MM.1S (cell line): ENCODE results near the gene TGM3.

Source experiments
- DNase-seq: peaks from one replicate; pipeline ENCODE4 v3.0.0-alpha.2; 2015
- H2AFZ ChIP-seq: fragments of 300-600 bp; sonication (generic); 2 replicates; pipeline ENCODE4 v1.6.0; 2016; ENCODE audit warnings: antibody characterized with exemption, low read length
- H3F3A ChIP-seq: fragments of 300-600 bp; sonication (generic); 2 replicates; pipeline ENCODE4 v1.6.1; 2016; ENCODE audit warnings: mild to moderate bottlenecking, antibody characterized with exemption, low read length, moderate library complexity, mixed read lengths; ENCODE audit not compliant: insufficient read depth
- H3K27ac ChIP-seq: fragments of 300-600 bp; sonication (generic); 2 replicates; pipeline ENCODE4 v1.5.1; 2016; ENCODE audit warnings: mild to moderate bottlenecking, low read length
- H3K27me3 ChIP-seq: fragments of 300-600 bp; sonication (generic); replicated peaks from 2 replicates; pipeline ENCODE4 v1.6.0; 2016; ENCODE audit warnings: low read length; ENCODE audit not compliant: insufficient read depth
- H3K36me3 ChIP-seq: fragments of 300-600 bp; sonication (generic); replicated peaks from 2 replicates; pipeline ENCODE4 v1.6.1; 2016; ENCODE audit warnings: mild to moderate bottlenecking, low read length, mixed read lengths; ENCODE audit not compliant: insufficient read depth
- H3K4me1 ChIP-seq: fragments of 300-600 bp; sonication (generic); 2 replicates; pipeline ENCODE4 v1.6.1; 2016; ENCODE audit warnings: low read length, mixed read lengths
- H3K4me2 ChIP-seq: fragments of 300-600 bp; sonication (generic); 2 replicates; pipeline ENCODE4 v1.6.0; 2016; ENCODE audit warnings: low read depth, low read length
- H3K4me3 ChIP-seq: fragments of 300-600 bp; sonication (generic); 2 replicates; pipeline ENCODE4 v1.5.1; 2016; ENCODE audit warnings: low read length, mixed read lengths
- H3K79me2 ChIP-seq: fragments of 300-600 bp; sonication (generic); 2 replicates; pipeline ENCODE4 v1.6.1; 2016; ENCODE audit warnings: mixed run types, low read length, mixed read lengths
- H3K9ac ChIP-seq: fragments of 300-600 bp; sonication (generic); 2 replicates; pipeline ENCODE4 v1.6.1; 2016; ENCODE audit warnings: low read length, mixed read lengths
- H3K9me2 ChIP-seq: fragments of 300-600 bp; sonication (generic); replicated peaks from 2 replicates; pipeline ENCODE4 v1.6.1; 2016; ENCODE audit warnings: mild to moderate bottlenecking, low read length, mixed read lengths; ENCODE audit not compliant: insufficient read depth
- H3K9me3 ChIP-seq: fragments of 300-600 bp; sonication (generic); replicated peaks from 2 replicates; pipeline ENCODE4 v1.6.1; 2016; ENCODE audit warnings: mild to moderate bottlenecking, low read length, mixed read lengths; ENCODE audit not compliant: insufficient read depth
- H4K20me1 ChIP-seq: fragments of 300-600 bp; sonication (generic); 2 replicates; pipeline ENCODE4 v1.6.1; 2016; ENCODE audit warnings: mild to moderate bottlenecking, low read length, moderate library complexity, mixed read lengths; ENCODE audit not compliant: insufficient read depth
- CTCF ChIP-seq: fragments of 300-600 bp; sonication (generic); IDR thresholded peaks from 2 replicates; pipeline ENCODE4 v1.5.1; 2016; ENCODE audit warnings: antibody characterized with exemption, low read length, mixed read lengths
- EZH2 ChIP-seq: fragments of 300-600 bp; sonication (generic); optimal IDR thresholded peaks from 2 replicates; pipeline ENCODE3; 2017; ENCODE audit warnings: low read depth, mild to moderate bottlenecking, antibody characterized with exemption, low read length, mixed read lengths
- EZH2phosphoT487 ChIP-seq: fragments of 300-600 bp; sonication (generic); IDR thresholded peaks from 2 replicates; pipeline ENCODE4 v1.6.1; 2018; ENCODE audit warnings: antibody characterized with exemption, low read length

Gene TGM3

GRCh38 chr20:2300420-2300819 lies 4.6 kb downstream of the TGM3 start:
- TF ChIP-seq EZH2phosphoT487 (no peak), EZH2 (no peak), CTCF (no peak)
- Histone ChIP-seq H3K9ac (no peak overlapping the region), H3K4me2 (no peak overlapping the region)

DNA sequence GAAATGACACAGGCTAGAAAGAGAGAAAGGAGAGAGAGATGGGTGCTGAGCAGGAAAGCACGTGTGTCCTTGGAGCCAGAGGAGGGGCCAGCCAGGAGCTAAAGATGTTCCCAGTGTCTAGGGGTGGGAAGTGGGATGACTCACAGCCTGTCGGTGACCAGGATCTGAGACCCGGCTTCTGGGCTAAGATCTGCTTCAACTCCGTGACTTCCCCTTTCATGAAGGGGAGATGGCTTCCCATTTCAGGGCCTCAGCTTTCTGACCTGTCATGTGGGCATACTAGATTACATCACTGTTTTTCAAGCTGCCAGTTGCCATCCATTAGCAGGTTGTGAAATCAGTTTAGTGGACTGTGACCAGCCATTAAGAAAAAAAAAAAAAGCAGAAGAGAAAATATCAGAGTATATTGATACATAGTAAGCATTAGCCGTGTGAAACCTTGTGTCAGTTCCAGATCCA lies 5.4 kb downstream of the TGM3 start:
- no peaks in the 10 kb centered on the region for H3F3A ChIP-seq
- no peak overlapping the region for H3K4me3 ChIP-seq
- H3K9me2 ChIP-seq, result no peaks in the 10 kb centered on the region
- no peak overlapping the region for H2AFZ ChIP-seq
- peaks cover 3% of the 10 kb centered on the region; the same call in 1 of the 2 replicates for H3K4me1 ChIP-seq
- no peak for DNase-seq
- no peak for TF ChIP-seq EZH2phosphoT487
- TF ChIP-seq CTCF, result no peak
- TF ChIP-seq EZH2, result no peak
- H3K79me2 ChIP-seq, result no peaks in the 10 kb centered on the region
- H3K27me3 ChIP-seq, result no peaks in the 10 kb centered on the region
- no peak overlapping the region for H3K4me2 ChIP-seq
- H3K9me3 ChIP-seq, result no peaks in the 10 kb centered on the region
- H3K27ac ChIP-seq, result no peak overlapping the region; the same call in 1 of the 2 replicates
- no peaks in the 10 kb centered on the region for H3K36me3 ChIP-seq
- H4K20me1 ChIP-seq, result no peaks in the 10 kb centered on the region
- no peak overlapping the region for H3K9ac ChIP-seq

More at GRCh38 chr20:2300420-2300819, 4.6 kb downstream of the TGM3 start:
- no peaks in the 10 kb centered on the region for H4K20me1 ChIP-seq
- H3F3A ChIP-seq, result no peaks in the 10 kb centered on the region
- H3K4me1 ChIP-seq, result peaks cover 3% of the 10 kb centered on the region; the same call in 1 of the 2 replicates
- H3K4me3 ChIP-seq, result no peak overlapping the region
- H3K36me3 ChIP-seq, result no peaks in the 10 kb centered on the region
- no peak overlapping the region for H2AFZ ChIP-seq
- no peak overlapping the region for H3K27ac ChIP-seq
- no peaks in the 10 kb centered on the region for H3K79me2 ChIP-seq
- no peaks in the 10 kb centered on the region for H3K9me2 ChIP-seq
- no peaks in the 10 kb centered on the region for H3K27me3 ChIP-seq
- no peaks in the 10 kb centered on the region for H3K9me3 ChIP-seq
- DNase-seq, result no peak

DNA sequence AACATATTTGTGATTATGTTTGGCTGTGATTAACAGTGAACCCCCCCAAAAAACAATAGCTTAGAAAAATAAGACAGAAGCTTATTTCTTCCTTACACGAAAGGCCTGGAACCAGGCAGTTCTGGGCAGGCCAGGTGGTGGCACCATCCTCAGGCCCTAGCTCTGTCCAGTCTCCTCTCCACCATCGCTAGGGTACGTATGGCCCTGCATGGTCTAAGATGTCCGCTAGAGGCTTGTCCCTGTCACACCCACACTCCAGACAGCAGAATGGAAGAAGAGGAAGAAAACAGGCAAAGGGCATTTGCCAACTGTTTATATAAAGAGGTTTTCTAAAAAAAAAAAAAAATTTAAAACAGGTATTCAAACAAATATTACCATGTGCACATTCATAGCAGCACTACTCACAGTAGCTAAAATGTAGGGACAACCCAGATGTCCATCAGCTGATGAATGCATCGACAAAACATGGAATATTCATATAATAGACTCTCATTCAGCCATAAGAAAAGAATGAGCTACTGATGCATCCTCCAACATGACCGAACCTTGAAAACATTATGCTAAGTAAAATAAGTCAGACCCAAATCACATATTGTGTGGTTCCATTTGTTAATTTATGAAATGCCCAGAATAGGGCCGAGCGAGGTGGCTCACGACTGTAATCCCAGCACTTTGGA lies 6.7 kb downstream of the TGM3 start:
- H4K20me1 ChIP-seq, result no peaks in the 10 kb centered on the region
- no peak overlapping the region for H3K4me3 ChIP-seq
- no peaks in the 10 kb centered on the region for H3K27me3 ChIP-seq
- H3K36me3 ChIP-seq, result no peaks in the 10 kb centered on the region
- TF ChIP-seq EZH2phosphoT487 (no peak), CTCF (no peak), EZH2 (no peak)
- H3K4me1 ChIP-seq, result peaks cover 3% of the 10 kb centered on the region; the same call in 1 of the 2 replicates
- H3K79me2 ChIP-seq, result no peaks in the 10 kb centered on the region
- H3K4me2 ChIP-seq, result no peak overlapping the region
- no peaks in the 10 kb centered on the region for H3K9me2 ChIP-seq
- DNase-seq, result no peak
- H3K27ac ChIP-seq, result no peak overlapping the region
- no peaks in the 10 kb centered on the region for H3K9me3 ChIP-seq
- no peaks in the 10 kb centered on the region for H3F3A ChIP-seq
- H2AFZ ChIP-seq, result no peak overlapping the region
- H3K9ac ChIP-seq, result no peak overlapping the region
